ENCODE results near the gene TMEM171. TPM values are rescaled to one million over a fixed set of nuclear protein-coding genes. Genes with fewer than 3 reads are reported as not detected.

The TMEM171 gene
- total and polyA plus RNA-seq, 2 experiments from 2014 or later: 1.3 to 2.0 TPM

DNA sequence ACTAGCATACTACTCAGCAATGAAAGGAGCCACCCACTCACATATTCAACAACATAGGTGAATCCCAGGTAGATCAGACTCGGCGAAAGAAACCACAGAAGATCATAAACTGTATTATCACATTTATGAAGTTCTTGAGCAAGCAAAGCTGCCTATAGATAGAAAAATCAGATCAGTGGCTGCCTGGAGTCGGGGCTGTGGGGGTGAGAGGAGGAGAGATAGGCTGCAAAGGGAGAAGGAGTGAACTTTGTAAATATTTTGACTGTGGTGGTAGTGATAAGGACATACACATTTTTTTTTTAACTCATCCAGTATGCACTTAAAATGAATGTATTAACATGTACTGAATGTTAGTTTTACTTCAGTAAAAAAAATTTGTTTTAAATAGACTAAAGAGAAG is 29.2 kb downstream of the TMEM171 start:
- Histone ChIP-seq H3K4me1 (ENCODE audit: insufficient read depth) (no peaks in the 10 kb centered on the region), H3K4me2 (no peak overlapping the region), H3K9me3 (ENCODE audit: low read depth) (no peaks in the 10 kb centered on the region), H2AFZ (no peak overlapping the region), H4K20me1 (ENCODE audit: insufficient read depth, poor library complexity, severe bottlenecking) (no peaks in the 10 kb centered on the region), H3K4me3 (no peak overlapping the region), H3K9me2 (replicated peaks; ENCODE audit: insufficient read depth) (no peaks in the 10 kb centered on the region), H3K36me3 (replicated peaks; ENCODE audit: insufficient read depth, low read depth) (no peaks in the 10 kb centered on the region), H3K27me3 (no peaks in the 10 kb centered on the region), H3K79me2 (no peaks in the 10 kb centered on the region), H3K27ac (no peak overlapping the region)
- no peak for DNase-seq (ENCODE audit: low spot score)
- 44% methylated on average over 3 of the region's 3 CpGs for WGBS (ENCODE audit: low lambda C conversion rate, missing lambda C conversion rate)
- TF ChIP-seq EZH2 (IDR thresholded peaks at IDR 0.05; ENCODE audit: borderline replicate concordance) (no peak), EZH2phosphoT487 (IDR thresholded peaks at IDR 0.05; ENCODE audit: low read depth, severe bottlenecking, unreplicated experiment) (no peak)
- TF ChIP-seq, protein P1, sequence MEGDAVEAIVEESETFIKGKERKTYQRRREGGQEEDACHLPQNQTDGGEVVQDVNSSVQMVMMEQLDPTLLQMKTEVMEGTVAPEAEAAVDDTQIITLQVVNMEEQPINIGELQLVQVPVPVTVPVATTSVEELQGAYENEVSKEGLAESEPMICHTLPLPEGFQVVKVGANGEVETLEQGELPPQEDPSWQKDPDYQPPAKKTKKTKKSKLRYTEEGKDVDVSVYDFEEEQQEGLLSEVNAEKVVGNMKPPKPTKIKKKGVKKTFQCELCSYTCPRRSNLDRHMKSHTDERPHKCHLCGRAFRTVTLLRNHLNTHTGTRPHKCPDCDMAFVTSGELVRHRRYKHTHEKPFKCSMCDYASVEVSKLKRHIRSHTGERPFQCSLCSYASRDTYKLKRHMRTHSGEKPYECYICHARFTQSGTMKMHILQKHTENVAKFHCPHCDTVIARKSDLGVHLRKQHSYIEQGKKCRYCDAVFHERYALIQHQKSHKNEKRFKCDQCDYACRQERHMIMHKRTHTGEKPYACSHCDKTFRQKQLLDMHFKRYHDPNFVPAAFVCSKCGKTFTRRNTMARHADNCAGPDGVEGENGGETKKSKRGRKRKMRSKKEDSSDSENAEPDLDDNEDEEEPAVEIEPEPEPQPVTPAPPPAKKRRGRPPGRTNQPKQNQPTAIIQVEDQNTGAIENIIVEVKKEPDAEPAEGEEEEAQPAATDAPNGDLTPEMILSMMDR (IDR thresholded peaks at IDR 0.05; ENCODE audit: poor library complexity): no peak

DNA sequence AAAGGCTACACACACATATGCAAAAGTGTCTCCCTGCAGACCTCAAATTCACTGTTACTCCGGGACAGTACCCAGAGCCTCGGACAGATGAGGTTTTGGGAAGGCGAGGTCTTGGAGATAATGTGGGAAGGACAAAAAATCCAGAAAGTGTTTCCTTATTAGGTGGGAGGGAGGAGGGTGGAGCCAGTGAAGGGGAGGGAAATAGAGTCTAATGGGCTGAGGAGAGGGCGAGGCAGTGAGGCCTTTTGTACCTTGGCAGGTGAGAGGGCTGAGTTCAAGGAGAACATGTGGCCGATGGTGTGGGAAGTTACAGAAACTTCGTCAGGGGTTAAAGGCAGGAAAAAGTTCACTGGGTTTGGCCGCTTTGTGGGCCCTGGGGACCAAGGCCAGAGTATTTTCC is 30.5 kb downstream of the TMEM171 start:
- Histone ChIP-seq H3K9me2 (replicated peaks; ENCODE audit: insufficient read depth) (no peaks in the 10 kb centered on the region), H3K36me3 (replicated peaks; ENCODE audit: insufficient read depth, low read depth) (no peaks in the 10 kb centered on the region), H2AFZ (no peak overlapping the region), H3K4me2 (no peak overlapping the region), H3K4me1 (ENCODE audit: insufficient read depth) (no peaks in the 10 kb centered on the region), H3K9me3 (ENCODE audit: low read depth) (no peaks in the 10 kb centered on the region), H3K27me3 (no peaks in the 10 kb centered on the region), H3K27ac (no peak overlapping the region), H3K79me2 (no peaks in the 10 kb centered on the region), H4K20me1 (ENCODE audit: insufficient read depth, poor library complexity, severe bottlenecking) (no peaks in the 10 kb centered on the region), H3K4me3 (no peak overlapping the region)
- DNase-seq (ENCODE audit: low spot score): no peak
- 69% methylated on average over 7 of the region's 7 CpGs for WGBS (ENCODE audit: low lambda C conversion rate, missing lambda C conversion rate)
- TF ChIP-seq EZH2phosphoT487 (IDR thresholded peaks at IDR 0.05; ENCODE audit: low read depth, severe bottlenecking, unreplicated experiment): no peak
- no peak for TF ChIP-seq EZH2 (IDR thresholded peaks at IDR 0.05; ENCODE audit: borderline replicate concordance)
- TF ChIP-seq, protein P1 (IDR thresholded peaks at IDR 0.05; ENCODE audit: poor library complexity): no peak

DNA sequence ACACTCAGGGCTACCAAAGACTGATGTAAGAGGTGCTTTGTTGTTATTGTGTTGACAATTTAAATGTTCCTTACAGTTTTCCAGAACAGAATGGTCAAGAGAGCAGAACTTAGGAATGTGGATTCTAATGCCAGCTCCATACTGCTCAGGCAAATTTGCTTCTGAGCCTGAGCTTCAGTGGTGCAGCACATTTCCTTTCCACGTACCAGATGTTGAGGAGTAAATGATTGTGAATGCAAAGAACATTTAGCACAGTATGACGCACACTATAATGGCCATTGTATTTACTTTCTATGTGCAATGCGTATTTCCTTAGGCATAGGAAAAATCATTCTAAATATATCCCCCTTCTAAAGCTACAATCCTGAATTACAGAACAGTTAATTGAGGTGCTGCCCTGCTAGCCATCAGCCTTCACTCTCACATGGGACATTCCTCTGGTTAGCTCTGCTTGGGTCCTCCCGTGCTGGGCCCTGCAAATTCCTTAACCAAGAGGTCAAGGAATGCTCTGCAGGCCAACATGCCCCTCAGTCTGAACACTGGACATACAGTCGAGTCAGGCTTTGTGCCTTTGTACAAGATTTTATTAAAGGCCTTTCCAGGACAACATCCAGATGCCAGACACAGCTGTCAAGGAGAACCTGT is 31.5 kb downstream of the TMEM171 start:
- Histone ChIP-seq H3K36me3 (replicated peaks; ENCODE audit: insufficient read depth, low read depth) (no peaks in the 10 kb centered on the region), H4K20me1 (ENCODE audit: insufficient read depth, poor library complexity, severe bottlenecking) (no peaks in the 10 kb centered on the region), H3K4me3 (no peak overlapping the region), H2AFZ (no peak overlapping the region), H3K4me2 (no peak overlapping the region), H3K4me1 (ENCODE audit: insufficient read depth) (no peaks in the 10 kb centered on the region), H3K9me2 (replicated peaks; ENCODE audit: insufficient read depth) (no peaks in the 10 kb centered on the region), H3K9me3 (ENCODE audit: low read depth) (no peaks in the 10 kb centered on the region), H3K79me2 (no peaks in the 10 kb centered on the region), H3K27ac (no peak overlapping the region), H3K27me3 (no peaks in the 10 kb centered on the region)
- TF ChIP-seq EZH2phosphoT487 (IDR thresholded peaks at IDR 0.05; ENCODE audit: low read depth, severe bottlenecking, unreplicated experiment): no peak
- TF ChIP-seq EZH2 (IDR thresholded peaks at IDR 0.05; ENCODE audit: borderline replicate concordance): no peak
- TF ChIP-seq, protein P1 (IDR thresholded peaks at IDR 0.05; ENCODE audit: poor library complexity): no peak
- 58% methylated on average over 5 of the region's 5 CpGs for WGBS (ENCODE audit: low lambda C conversion rate, missing lambda C conversion rate)
- no peak for DNase-seq (ENCODE audit: low spot score)

All from hepatocyte (in vitro differentiated cells).